GM21576 (cell line): ENCODE results near the gene LPO.

Source experiments
- ATAC-seq: cut with Tn5 transposase; IDR thresholded peaks from one replicate; pipeline ENCODE4 v1.9.1; 2021; ENCODE audit warnings: mild to moderate bottlenecking, moderate library complexity; ENCODE audit not compliant: unreplicated experiment

LPO gene

GRCh38 chr17:58228679-58229078, 9.7 kb upstream of the LPO start:
- ATAC-seq, result no peak

- ATAC-seq, result no peak
Observed at GRCh38 chr17:58229384-58229783, 9.0 kb upstream of the LPO start.

DNA sequence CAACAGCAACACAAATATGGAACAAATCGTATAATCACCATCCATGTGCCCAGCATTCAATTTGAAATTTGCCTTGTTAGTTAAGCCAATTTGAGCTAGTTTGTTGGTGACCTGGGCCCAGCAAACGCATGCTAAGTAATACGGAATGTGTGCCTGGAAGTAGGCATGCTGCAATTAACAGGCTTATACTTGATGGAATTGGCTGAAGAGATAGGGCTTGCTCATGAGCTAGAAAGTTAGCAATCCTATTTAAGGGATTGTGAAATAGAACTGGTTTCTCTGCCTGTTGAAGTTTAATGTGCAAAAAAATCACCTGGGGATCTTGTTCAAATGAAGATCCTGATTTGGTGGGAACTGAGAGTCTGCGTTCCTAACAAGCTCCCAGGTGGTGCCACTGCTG, 8.5 kb upstream of the LPO start:
- ATAC-seq, result no peak

DNA sequence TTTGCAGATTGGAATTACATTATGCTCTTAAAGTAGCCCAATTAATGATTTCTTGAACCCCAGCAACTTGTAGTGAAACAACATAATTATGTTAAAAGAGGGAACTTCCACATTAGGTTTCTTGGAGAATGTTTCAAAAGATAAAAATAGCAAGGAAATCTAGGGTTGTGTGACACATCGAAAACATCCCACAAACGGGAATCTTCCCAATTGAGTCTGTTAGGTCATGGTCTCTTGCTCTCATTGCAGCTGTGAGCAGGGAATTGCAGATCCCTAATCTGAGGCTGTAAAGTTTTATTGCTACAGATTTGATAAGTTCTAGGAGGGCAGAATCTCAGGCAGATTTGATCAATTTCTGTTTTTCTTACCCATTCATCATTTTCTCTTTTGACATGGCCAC, 6.7 kb upstream of the LPO start:
- no peak for ATAC-seq

DNA sequence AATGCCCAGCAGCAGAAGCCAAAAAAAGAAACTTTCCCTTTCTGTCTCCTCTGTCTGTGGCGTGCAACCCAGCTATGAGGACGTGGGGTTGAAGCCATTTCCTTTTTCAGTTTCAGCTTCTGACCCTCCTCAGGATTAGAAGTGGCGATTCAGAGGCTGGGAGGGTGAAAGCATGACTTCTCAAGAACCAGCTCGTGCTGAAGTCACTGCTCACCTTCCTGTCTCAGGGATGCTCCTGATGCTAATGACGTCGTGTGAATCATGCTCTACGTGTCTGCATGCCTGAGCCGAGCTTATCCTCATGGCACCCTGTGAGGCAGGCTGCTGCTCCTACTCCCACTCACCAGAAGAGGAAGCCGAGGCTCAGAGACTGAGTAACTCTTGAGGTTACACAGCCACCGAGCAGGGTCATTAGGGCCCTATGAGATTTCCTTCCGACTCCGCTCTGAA, 5.7 kb upstream of the LPO start:
- peak; percentile 66 for ATAC-seq

DNA sequence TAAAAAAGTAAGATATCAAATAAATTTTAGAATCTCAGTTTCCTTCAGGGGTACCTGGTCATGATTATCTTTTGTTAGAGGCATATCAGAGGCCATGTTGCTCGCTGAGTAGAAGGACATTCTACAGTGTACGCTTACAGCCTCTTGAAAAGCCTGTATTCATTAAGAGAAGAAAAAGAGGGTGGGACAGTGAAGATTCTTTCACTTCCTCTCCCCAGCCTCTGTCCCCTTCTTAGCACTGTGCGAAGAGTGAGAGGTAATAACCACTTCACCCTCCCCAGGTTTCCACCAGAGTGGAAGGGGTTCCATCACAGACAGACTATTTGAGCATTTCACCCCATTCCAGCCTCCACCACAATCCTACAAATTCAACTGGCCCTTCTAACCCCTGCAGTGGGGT, 4.8 kb upstream of the LPO start:
- ATAC-seq, result peak; percentile 63

DNA sequence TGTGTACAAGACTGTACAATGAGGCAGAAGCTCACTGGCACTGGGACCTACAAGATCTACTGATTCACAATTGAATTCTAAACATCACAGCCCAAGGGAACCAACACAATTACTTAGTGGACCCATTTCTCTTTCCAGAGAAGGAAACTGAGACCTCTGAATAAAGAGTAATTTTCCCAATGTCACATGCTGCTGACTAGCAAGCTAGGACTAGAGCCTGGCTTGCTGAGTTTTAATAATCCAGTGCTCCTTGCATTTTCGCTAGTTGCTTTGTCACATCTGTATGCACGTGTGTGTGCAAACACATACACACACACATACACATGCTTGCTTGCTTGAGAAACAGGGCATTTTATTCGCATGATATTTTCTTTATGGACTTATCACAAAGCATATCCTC, 3.9 kb upstream of the LPO start:
- ATAC-seq, result no peak

DNA sequence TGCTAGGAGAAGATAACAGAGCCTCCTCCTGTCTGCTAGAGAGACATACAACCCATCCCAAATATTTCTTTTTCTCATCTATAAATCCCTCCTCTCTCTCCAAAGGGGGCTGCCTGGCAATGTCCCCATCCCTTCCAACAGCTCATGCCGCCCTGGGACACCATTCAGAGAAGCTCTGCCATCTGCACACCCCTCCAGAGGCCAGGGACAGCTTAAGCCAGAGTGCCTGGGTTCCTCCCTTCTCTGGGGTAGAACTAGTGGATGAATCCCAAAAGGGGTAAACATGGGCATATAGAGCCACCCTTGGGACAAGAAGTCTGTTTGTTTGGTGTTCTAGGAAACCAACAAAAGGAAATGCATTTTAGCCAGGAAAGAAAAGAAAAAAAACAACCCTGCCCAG, 2.6 kb upstream of the LPO start:
- no peak for ATAC-seq

- no peak for ATAC-seq
Observed at GRCh38 chr17:58236394-58236793, 2.0 kb upstream of the LPO start.

DNA sequence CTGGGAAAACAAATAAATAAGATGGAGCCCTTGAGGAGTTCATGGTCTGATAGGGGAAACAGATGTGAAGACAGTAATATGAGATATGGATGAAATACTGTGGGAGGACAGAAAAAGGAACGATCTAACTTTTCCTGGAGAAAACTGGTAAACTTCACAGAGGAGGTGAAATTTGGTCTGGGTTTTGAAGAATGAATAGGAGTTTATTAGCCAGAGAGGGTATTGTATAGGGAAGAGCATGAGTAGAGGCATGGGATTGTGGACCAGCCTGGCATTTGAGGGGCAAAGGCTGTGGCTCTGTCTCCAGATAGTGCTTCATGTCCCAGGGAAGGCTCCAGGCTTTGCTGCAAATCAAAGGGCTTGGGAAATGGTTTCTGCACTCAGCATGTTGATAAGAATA, 1.6 kb downstream of the LPO start:
- ATAC-seq, result no peak

- no peak for ATAC-seq
Observed at GRCh38 chr17:58242171-58242784, 3.9 kb downstream of the LPO start.

DNA sequence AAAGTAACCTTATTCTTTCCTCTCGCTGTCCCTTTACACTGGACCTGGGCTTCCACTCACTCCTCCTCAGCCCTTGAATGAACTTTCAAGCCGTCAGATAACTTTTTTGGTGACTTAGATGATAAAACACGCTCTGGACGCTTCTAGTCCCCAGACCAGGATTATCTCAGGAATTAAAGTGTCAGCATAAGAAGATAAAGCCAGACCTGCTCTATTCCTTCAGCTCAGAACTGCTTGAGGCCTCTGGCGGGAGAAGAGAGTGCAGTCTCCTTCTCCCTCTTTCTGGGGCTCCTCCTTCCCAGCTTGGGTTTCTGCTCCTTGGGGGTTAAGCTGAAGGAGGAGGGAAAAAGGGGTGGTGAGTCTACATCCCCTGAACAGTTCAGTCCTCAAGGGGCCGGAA, 6.6 kb downstream of the LPO start:
- ATAC-seq, result no peak

- no peak for ATAC-seq
Observed at GRCh38 chr17:58245428-58246103, 7.2 kb downstream of the LPO start.

- no peak for ATAC-seq
Observed at GRCh38 chr17:58246104-58246740, 7.8 kb downstream of the LPO start.

GRCh38 chr17:58246781-58247180, 8.4 kb downstream of the LPO start:
- no peak for ATAC-seq

GRCh38 chr17:58247511-58248363, 9.4 kb downstream of the LPO start:
- ATAC-seq, result no peak

- ATAC-seq, result no peak
Observed at GRCh38 chr17:58248955-58249269, 10.5 kb downstream of the LPO start.

DNA sequence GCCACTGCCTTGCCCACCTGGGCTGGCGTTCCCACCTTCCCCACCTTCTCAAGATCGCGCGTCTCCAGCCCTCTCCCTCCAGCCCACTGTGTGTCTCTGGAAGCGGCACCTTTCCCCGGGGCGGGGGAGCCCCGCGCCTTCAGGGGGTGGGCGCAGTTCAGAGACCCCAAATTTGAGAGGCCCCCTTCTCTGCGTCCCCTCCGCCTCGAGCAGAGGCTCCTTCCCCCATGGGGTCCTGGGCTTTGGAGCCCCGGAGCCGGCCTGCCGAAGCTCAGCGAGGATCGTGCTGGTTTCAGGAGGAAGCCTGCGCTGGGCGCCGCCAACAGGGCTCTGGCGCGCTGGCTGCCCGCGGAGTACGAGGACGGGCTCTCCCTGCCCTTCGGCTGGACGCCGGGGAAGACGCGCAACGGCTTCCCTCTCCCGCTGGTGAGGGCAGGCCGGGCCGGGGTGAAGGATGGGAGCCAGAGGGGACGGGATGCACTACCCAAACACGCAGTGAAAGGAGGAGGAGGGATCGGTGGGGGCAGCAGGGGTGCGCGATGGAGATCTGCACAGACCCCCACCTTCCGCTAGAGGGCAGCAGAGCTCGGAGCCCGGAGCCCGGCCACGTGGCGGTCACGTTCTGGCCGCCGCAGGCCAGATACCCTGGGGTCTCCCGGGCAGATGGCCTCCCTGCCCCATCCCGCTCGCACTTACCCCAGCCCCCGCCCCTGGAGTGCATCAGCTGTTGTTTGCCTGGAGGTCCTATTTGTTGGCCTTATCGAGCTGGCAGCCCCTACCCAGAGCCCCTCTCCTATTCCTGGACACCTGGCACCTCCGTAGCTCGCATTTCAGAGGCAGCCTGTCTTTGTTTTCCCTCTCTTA, 11.1 kb downstream of the LPO start:
- no peak for ATAC-seq

- no peak for ATAC-seq
Observed at GRCh38 chr17:58250344-58251011, 12.1 kb downstream of the LPO start.

- ATAC-seq, result no peak
Observed at GRCh38 chr17:58252141-58252540, 13.8 kb downstream of the LPO start.
